OCI-LY3 (cell line): Measurements from ENCODE around the gene REEP3.

Experiments
- H2AFZ ChIP-seq: fragments of 200-600, 300-600 bp; shearing (Covaris generic); 2 replicates; pipeline ENCODE4 v1.6.0; 2014; ENCODE audit warnings: antibody characterized with exemption, low read depth, low read length
- H3K27ac ChIP-seq: fragments of 200-600, 300-600 bp; sonication (generic); 2 replicates; pipeline ENCODE4 v1.5.1; 2014; ENCODE audit warnings: mild to moderate bottlenecking, low read length, moderate library complexity, mixed read lengths
- H3K27me3 ChIP-seq: fragments of 200-600, 300-600 bp; sonication (generic); 2 replicates; pipeline ENCODE4 v1.6.1; 2014; ENCODE audit warnings: low read depth, low read length, mixed read lengths
- H3K36me3 ChIP-seq: fragments of 200-600, 300-600 bp; sonication (generic); replicated peaks from 2 replicates; pipeline ENCODE3; 2014; ENCODE audit warnings: low read depth, low read length, mixed read lengths
- H3K4me1 ChIP-seq: fragments of 300-600, 200-600 bp; sonication (generic); 2 replicates; pipeline ENCODE4 v1.6.1; 2014; ENCODE audit warnings: low read length, mixed read lengths
- H3K4me2 ChIP-seq: fragments of 200-600, 300-600 bp; sonication (generic); 2 replicates; pipeline ENCODE4 v1.6.1; 2014; ENCODE audit warnings: low read length, mixed read lengths
- H3K4me3 ChIP-seq: fragments of 300-600, 200-600 bp; sonication (generic); 2 replicates; pipeline ENCODE4 v1.5.1; 2014; ENCODE audit warnings: antibody characterized with exemption, mild to moderate bottlenecking, low read length, moderate library complexity
- H3K79me2 ChIP-seq: fragments of 300-600, 200-600 bp; shearing (Covaris generic); 2 replicates; pipeline ENCODE4 v1.6.1; 2014; ENCODE audit warnings: mild to moderate bottlenecking, low read length, mixed read lengths
- H3K9ac ChIP-seq: fragments of 300-600, 200-600 bp; shearing (Covaris generic); 2 replicates; pipeline ENCODE4 v1.6.0; 2014; ENCODE audit warnings: mild to moderate bottlenecking, low read length, moderate library complexity
- H3K9me3 ChIP-seq: fragments of 200-600, 300-600 bp; shearing (Covaris generic); 2 replicates; pipeline ENCODE4 v1.6.1; 2014; ENCODE audit warnings: low read length, mixed read lengths; ENCODE audit not compliant: insufficient read depth
- H4K20me1 ChIP-seq: fragments of 200-600, 300-600 bp; sonication (generic); 2 replicates; pipeline ENCODE4 v1.6.1; 2016; ENCODE audit warnings: low read length, mixed read lengths; ENCODE audit not compliant: insufficient read depth
- EZH2phosphoT487 ChIP-seq: fragments of 200-600 bp; shearing (Covaris generic); IDR thresholded peaks from 2 replicates; pipeline ENCODE4 v1.6.1; 2018; ENCODE audit warnings: antibody characterized with exemption, mixed run types, low read depth
- TF ChIP-seq, protein P1 (sequence below): fragments of 200-600, 300-600 bp; sonication (generic); IDR thresholded peaks from 2 replicates; pipeline ENCODE4 v1.5.1; 2014; ENCODE audit warnings: antibody characterized with exemption, low read length, low read depth

Gene REEP3

GRCh38 chr10:63573068-63573697, 52.0 kb downstream of the REEP3 start:
- H3K9ac ChIP-seq, result no peak overlapping the region
- H2AFZ ChIP-seq, result no peak overlapping the region
- no peaks in the 10 kb centered on the region for H3K27me3 ChIP-seq
- no peaks in the 10 kb centered on the region for H3K4me1 ChIP-seq
- TF ChIP-seq, protein P1, sequence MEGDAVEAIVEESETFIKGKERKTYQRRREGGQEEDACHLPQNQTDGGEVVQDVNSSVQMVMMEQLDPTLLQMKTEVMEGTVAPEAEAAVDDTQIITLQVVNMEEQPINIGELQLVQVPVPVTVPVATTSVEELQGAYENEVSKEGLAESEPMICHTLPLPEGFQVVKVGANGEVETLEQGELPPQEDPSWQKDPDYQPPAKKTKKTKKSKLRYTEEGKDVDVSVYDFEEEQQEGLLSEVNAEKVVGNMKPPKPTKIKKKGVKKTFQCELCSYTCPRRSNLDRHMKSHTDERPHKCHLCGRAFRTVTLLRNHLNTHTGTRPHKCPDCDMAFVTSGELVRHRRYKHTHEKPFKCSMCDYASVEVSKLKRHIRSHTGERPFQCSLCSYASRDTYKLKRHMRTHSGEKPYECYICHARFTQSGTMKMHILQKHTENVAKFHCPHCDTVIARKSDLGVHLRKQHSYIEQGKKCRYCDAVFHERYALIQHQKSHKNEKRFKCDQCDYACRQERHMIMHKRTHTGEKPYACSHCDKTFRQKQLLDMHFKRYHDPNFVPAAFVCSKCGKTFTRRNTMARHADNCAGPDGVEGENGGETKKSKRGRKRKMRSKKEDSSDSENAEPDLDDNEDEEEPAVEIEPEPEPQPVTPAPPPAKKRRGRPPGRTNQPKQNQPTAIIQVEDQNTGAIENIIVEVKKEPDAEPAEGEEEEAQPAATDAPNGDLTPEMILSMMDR, result no peak
- no peak for TF ChIP-seq EZH2phosphoT487
- H4K20me1 ChIP-seq, result no peaks in the 10 kb centered on the region
- H3K9me3 ChIP-seq, result no peaks in the 10 kb centered on the region
- H3K27ac ChIP-seq, result no peak overlapping the region
- H3K4me3 ChIP-seq, result no peak overlapping the region
- no peaks in the 10 kb centered on the region for H3K79me2 ChIP-seq
- H3K4me2 ChIP-seq, result no peak overlapping the region
- no peaks in the 10 kb centered on the region for H3K36me3 ChIP-seq

GRCh38 chr10:63574011-63574410, 52.8 kb downstream of the REEP3 start:
- Histone ChIP-seq H4K20me1 (no peaks in the 10 kb centered on the region), H3K9ac (no peak overlapping the region), H3K9me3 (no peaks in the 10 kb centered on the region), H3K4me3 (no peak overlapping the region), H3K27ac (no peak overlapping the region), H3K4me1 (no peaks in the 10 kb centered on the region), H2AFZ (no peak overlapping the region), H3K27me3 (no peaks in the 10 kb centered on the region), H3K4me2 (no peak overlapping the region), H3K79me2 (no peaks in the 10 kb centered on the region), H3K36me3 (no peaks in the 10 kb centered on the region)
- TF ChIP-seq EZH2phosphoT487, result no peak
- TF ChIP-seq, protein P1, result no peak

- H3K9ac ChIP-seq, result no peak overlapping the region
- H2AFZ ChIP-seq, result no peak overlapping the region
- no peaks in the 10 kb centered on the region for H3K4me1 ChIP-seq
- no peak overlapping the region for H3K27ac ChIP-seq
- H4K20me1 ChIP-seq, result no peaks in the 10 kb centered on the region
- H3K79me2 ChIP-seq, result no peaks in the 10 kb centered on the region
- no peaks in the 10 kb centered on the region for H3K9me3 ChIP-seq
- no peaks in the 10 kb centered on the region for H3K27me3 ChIP-seq
- no peaks in the 10 kb centered on the region for H3K36me3 ChIP-seq
- no peak overlapping the region for H3K4me2 ChIP-seq
- no peak overlapping the region for H3K4me3 ChIP-seq
- TF ChIP-seq EZH2phosphoT487, result no peak
- TF ChIP-seq, protein P1, result no peak
Measured at GRCh38 chr10:63576501-63576900, 55.3 kb downstream of the REEP3 start.

- H2AFZ ChIP-seq, result no peak overlapping the region
- no peaks in the 10 kb centered on the region for H3K36me3 ChIP-seq
- H3K4me2 ChIP-seq, result no peak overlapping the region
- no peaks in the 10 kb centered on the region for H3K79me2 ChIP-seq
- H3K9ac ChIP-seq, result no peak overlapping the region
- TF ChIP-seq, protein P1, result no peak
- no peak for TF ChIP-seq EZH2phosphoT487
- no peak overlapping the region for H3K4me3 ChIP-seq
- H3K9me3 ChIP-seq, result no peaks in the 10 kb centered on the region
- H3K4me1 ChIP-seq, result no peaks in the 10 kb centered on the region
- H3K27ac ChIP-seq, result no peak overlapping the region
- H3K27me3 ChIP-seq, result no peaks in the 10 kb centered on the region
- no peaks in the 10 kb centered on the region for H4K20me1 ChIP-seq
Measured at GRCh38 chr10:63578501-63578900, 57.3 kb downstream of the REEP3 start.
